HEK293T (cell line): Measurements from ENCODE around the gene ZNF550.

Source experiments
- FOXK2 ChIP-seq: fragments of 450-650 bp; IDR thresholded peaks from 2 replicates; pipeline ENCODE4 v1.6.1; 2016; ENCODE audit warnings: mild to moderate bottlenecking
- SP1 ChIP-seq: fragments of 450-650 bp; IDR thresholded peaks from 2 replicates; pipeline ENCODE4 v1.6.1; 2017
- TARDBP ChIP-seq: fragments of 450-650 bp; IDR thresholded peaks from 2 replicates; pipeline ENCODE4 v1.6.1; 2016
- ZNF384 ChIP-seq: fragments of 450-650 bp; IDR thresholded peaks from 2 replicates; pipeline ENCODE4 v1.6.1; 2016

GRCh38 chr19:57552432-57552831 lies 7.2 kb downstream of the ZNF550 start:
- TF ChIP-seq SP1 (no peak), ZNF384 (no peak), FOXK2 (no peak), TARDBP (no peak)
